ENCODE measurements around the gene ABHD4. TPM values are rescaled to one million over a fixed set of nuclear protein-coding genes. Genes with fewer than 3 reads are reported as not detected.
A peak's percentile ranks its signal among the peaks of the same experiment; 100 is the strongest.

Gene ABHD4
- total and polyA plus RNA-seq, 2 of the 4 experiments (the other 2 are of a cell fraction): 5.0 to 22.0 TPM

DNA sequence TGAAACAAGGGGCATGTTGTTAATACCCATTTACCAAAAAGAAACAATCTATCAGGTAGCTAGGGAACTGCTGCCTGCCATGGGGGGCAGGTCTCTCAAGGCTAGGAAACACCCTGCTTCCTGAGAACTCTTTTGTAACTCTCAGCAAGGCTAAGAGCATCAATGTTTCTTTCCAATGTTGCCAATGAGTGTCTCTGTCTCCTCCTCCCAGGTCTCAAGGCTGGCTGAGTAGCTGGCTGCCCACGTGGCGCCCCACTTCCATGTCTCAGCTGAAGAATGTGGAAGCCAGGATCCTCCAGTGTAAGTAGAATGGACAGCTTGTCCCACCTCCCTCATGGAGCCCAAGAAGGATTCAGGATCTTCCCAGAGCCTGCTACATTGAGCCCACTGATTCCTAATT lies 3.4 kb downstream of the ABHD4 start:
- H3K79me1 ChIP-seq (ENCODE audit: low read depth in 1 of 2, low read length in 2 of 2): peaks cover 13 to 31% of the 10 kb centered on the region in 2 experiments
- H3K23ac ChIP-seq (ENCODE audit: low read depth, low read length): no peak overlapping the region
- ChIA-PET POLR2A (ENCODE audit: unreplicated experiment) (no interaction called here), CTCF (no interaction called here)
- peaks cover 22% of the 10 kb centered on the region for H3K9me1 ChIP-seq (ENCODE audit: insufficient read depth, low read length)
- H2AFZ ChIP-seq (replicated peaks; ENCODE audit: low read length, poor library complexity): no peak overlapping the region
- H3K4me1 ChIP-seq (ENCODE audit: control insufficient read depth, insufficient read depth, low read length): peaks cover 7% of the 10 kb centered on the region
- no peak overlapping the region for H4K5ac ChIP-seq (ENCODE audit: low read depth, low read length)
- intact Hi-C loops (cut with micrococcal nuclease) (no loop called here), in situ Hi-C loops (cut with MboI; ENCODE audit: low sequenced_read_pairs) (no loop called here), dilution Hi-C loops (cut with HindIII; ENCODE audit: low sequenced_read_pairs, unreplicated experiment) (no loop called here)
- H3K9me3 ChIP-seq (ENCODE audit: control insufficient read depth, insufficient read depth, low read length): no peaks in the 10 kb centered on the region
- no CpG with 5 or more reads among the region's 2 CpGs for WGBS, 2 experiments (ENCODE audit: extremely low coverage in 2 of 2, insufficient read length in 1 of 2)
- H2AK5ac ChIP-seq (ENCODE audit: low read depth, low read length): no peak overlapping the region
- H2BK15ac ChIP-seq (ENCODE audit: low read depth, low read length): no peak overlapping the region; the same call in 2 of the 3 replicates
- H2AK9ac ChIP-seq (replicated peaks; ENCODE audit: low read depth, low read length, poor library complexity): no peak overlapping the region
- BruUV-seq (replicated peaks): no TSS peak
- H3K36me3 ChIP-seq (ENCODE audit: control insufficient read depth, insufficient read depth, low read length): peaks cover 41% of the 10 kb centered on the region
- H4K8ac ChIP-seq (ENCODE audit: low read depth in 2 of 2, low read length in 2 of 2): no peak overlapping the region
- H2BK120ac ChIP-seq (ENCODE audit: low read depth, low read length): no peak overlapping the region
- no peak overlapping the region for H3K56ac ChIP-seq (ENCODE audit: extremely low read depth, insufficient read depth, low read length)
- peak overlapping the region; percentile 4 for H2BK5ac ChIP-seq (ENCODE audit: low read depth, low read length, poor library complexity, severe bottlenecking)
- no peak overlapping the region for H3K4ac ChIP-seq (ENCODE audit: low read depth, low read length)
- H3K4me2 ChIP-seq (ENCODE audit: low read depth, low read length): no peak overlapping the region
- TF ChIP-seq RAD21 (IDR thresholded peaks at IDR 0.05; ENCODE audit: low read length) (no peak), FOS (IDR thresholded peaks at IDR 0.05; ENCODE audit: low read depth, low read length) (no peak), MAFK (IDR thresholded peaks at IDR 0.05; ENCODE audit: low read depth, low read length) (no peak), MXI1 (IDR thresholded peaks at IDR 0.05; ENCODE audit: borderline replicate concordance, low read depth, low read length) (no peak), CEBPB (IDR thresholded peaks at IDR 0.05; ENCODE audit: low read depth, low read length) (no peak), RCOR1 (IDR thresholded peaks at IDR 0.05; ENCODE audit: insufficient replicate concordance, low read length) (no peak), NFE2L2 (IDR thresholded peaks at IDR 0.05; ENCODE audit: low read depth, low read length) (no peak)
- TF ChIP-seq, protein P1, sequence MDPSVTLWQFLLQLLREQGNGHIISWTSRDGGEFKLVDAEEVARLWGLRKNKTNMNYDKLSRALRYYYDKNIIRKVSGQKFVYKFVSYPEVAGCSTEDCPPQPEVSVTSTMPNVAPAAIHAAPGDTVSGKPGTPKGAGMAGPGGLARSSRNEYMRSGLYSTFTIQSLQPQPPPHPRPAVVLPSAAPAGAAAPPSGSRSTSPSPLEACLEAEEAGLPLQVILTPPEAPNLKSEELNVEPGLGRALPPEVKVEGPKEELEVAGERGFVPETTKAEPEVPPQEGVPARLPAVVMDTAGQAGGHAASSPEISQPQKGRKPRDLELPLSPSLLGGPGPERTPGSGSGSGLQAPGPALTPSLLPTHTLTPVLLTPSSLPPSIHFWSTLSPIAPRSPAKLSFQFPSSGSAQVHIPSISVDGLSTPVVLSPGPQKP (IDR thresholded peaks at IDR 0.05; ENCODE audit: borderline replicate concordance, low read depth, low read length): no peak
- TF ChIP-seq, protein P2, sequence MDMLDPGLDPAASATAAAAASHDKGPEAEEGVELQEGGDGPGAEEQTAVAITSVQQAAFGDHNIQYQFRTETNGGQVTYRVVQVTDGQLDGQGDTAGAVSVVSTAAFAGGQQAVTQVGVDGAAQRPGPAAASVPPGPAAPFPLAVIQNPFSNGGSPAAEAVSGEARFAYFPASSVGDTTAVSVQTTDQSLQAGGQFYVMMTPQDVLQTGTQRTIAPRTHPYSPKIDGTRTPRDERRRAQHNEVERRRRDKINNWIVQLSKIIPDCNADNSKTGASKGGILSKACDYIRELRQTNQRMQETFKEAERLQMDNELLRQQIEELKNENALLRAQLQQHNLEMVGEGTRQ (IDR thresholded peaks at IDR 0.05; ENCODE audit: low read depth, low read length): no peak
- TF ChIP-seq, protein P3, sequence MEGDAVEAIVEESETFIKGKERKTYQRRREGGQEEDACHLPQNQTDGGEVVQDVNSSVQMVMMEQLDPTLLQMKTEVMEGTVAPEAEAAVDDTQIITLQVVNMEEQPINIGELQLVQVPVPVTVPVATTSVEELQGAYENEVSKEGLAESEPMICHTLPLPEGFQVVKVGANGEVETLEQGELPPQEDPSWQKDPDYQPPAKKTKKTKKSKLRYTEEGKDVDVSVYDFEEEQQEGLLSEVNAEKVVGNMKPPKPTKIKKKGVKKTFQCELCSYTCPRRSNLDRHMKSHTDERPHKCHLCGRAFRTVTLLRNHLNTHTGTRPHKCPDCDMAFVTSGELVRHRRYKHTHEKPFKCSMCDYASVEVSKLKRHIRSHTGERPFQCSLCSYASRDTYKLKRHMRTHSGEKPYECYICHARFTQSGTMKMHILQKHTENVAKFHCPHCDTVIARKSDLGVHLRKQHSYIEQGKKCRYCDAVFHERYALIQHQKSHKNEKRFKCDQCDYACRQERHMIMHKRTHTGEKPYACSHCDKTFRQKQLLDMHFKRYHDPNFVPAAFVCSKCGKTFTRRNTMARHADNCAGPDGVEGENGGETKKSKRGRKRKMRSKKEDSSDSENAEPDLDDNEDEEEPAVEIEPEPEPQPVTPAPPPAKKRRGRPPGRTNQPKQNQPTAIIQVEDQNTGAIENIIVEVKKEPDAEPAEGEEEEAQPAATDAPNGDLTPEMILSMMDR (conservative IDR thresholded peaks at IDR 0.05; ENCODE audit: low read depth, low read length): no peak
- no peak overlapping the region for H3K14ac ChIP-seq (replicated peaks; ENCODE audit: low read depth, low read length)
- DNase-seq (no peak), ATAC-seq (ENCODE audit: low read depth) (no peak)
- H3K4me3 ChIP-seq (ENCODE audit: insufficient read depth, low read depth, low read length): no peak overlapping the region
- H4K20me1 ChIP-seq (ENCODE audit: insufficient read depth, low read length): no peaks in the 10 kb centered on the region; the same call in 1 of the 2 replicates
- no peak overlapping the region for H3K18ac ChIP-seq (ENCODE audit: low read depth, low read length)
- H3K9ac ChIP-seq (ENCODE audit: low read depth, low read length): no peak overlapping the region
- no peaks in the 10 kb centered on the region for H3K27me3 ChIP-seq (ENCODE audit: control insufficient read depth, insufficient read depth, low read length)
- no peak overlapping the region for H3K27ac ChIP-seq (ENCODE audit: insufficient read depth, low read length)
- H2BK20ac ChIP-seq (ENCODE audit: low read depth, low read length): no peak overlapping the region
- H4K91ac ChIP-seq (ENCODE audit: insufficient read depth, low read depth, low read length): no peak overlapping the region
